HepG2 (cell line): ENCODE results near the gene BPIFA2. TPM values are rescaled to one million over a fixed set of nuclear protein-coding genes. Genes with fewer than 3 reads are reported as not detected.

ENCODE experiments used
- AHDC1 ChIP-seq: sonication (generic); formaldehyde crosslinking; IDR thresholded peaks from 2 replicates; pipeline ENCODE4 v1.5.1; 2020; ENCODE audit warnings: mild to moderate bottlenecking, missing genetic modification reagents, borderline replicate concordance
- BATF2 ChIP-seq: sonication (generic); formaldehyde crosslinking; IDR thresholded peaks from 2 replicates; pipeline ENCODE4 v1.8.0; 2022; ENCODE audit warnings: mild to moderate bottlenecking, missing genetic modification reagents, moderate library complexity
- GFI1 ChIP-seq: sonication (generic); formaldehyde crosslinking; IDR thresholded peaks from 2 replicates; pipeline ENCODE4 v1.5.0; 2020; ENCODE audit warnings: missing genetic modification reagents, mild to moderate bottlenecking, borderline replicate concordance
- MEF2D ChIP-seq: sonication (generic); formaldehyde crosslinking; IDR thresholded peaks from 2 replicates; pipeline ENCODE4 v1.5.1; 2020; ENCODE audit warnings: mild to moderate bottlenecking, missing genetic modification reagents
- MIXL1 ChIP-seq: IDR thresholded peaks from 2 replicates; pipeline ENCODE4 v1.6.1; 2016
- MLX ChIP-seq: IDR thresholded peaks from 2 replicates; pipeline ENCODE4 v1.6.1; 2016
- NR3C1 ChIP-seq: sonication (generic); formaldehyde crosslinking; IDR thresholded peaks from 2 replicates; pipeline ENCODE4 v1.4.0; 2020; ENCODE audit warnings: missing genetic modification reagents
- PREB ChIP-seq: sonication (generic); formaldehyde crosslinking; IDR thresholded peaks from 2 replicates; pipeline ENCODE4 v1.4.0; 2020; ENCODE audit warnings: missing genetic modification reagents
- RERE ChIP-seq: IDR thresholded peaks from 2 replicates; pipeline ENCODE4 v1.6.1; 2016; ENCODE audit warnings: low read depth, missing genetic modification reagents, missing compliant biosample characterization
- SOX6 ChIP-seq, 2 experiments: fragments of 450-650 bp in 1 of 2; sonication (generic) in 1 of 2; formaldehyde crosslinking in 1 of 2; IDR thresholded peaks; 2 replicates each; pipeline versions ENCODE4 v1.4.0 to v1.6.1; 2017 to 2020; ENCODE audit warnings: antibody characterized with exemption in 1 of 2, mild to moderate bottlenecking in 1 of 2, missing genetic modification reagents in 1 of 2
- TBX3 ChIP-seq: fragments of 450-650 bp; IDR thresholded peaks from 2 replicates; pipeline ENCODE4 v1.6.1; 2017; ENCODE audit warnings: antibody characterized with exemption, mild to moderate bottlenecking, inconsistent platforms, borderline replicate concordance
- ZMYM2 ChIP-seq: sonication (generic); formaldehyde crosslinking; IDR thresholded peaks from 2 replicates; pipeline ENCODE4 v1.8.0; 2022; ENCODE audit warnings: mild to moderate bottlenecking, missing genetic modification reagents
- ZNF138 ChIP-seq: sonication (generic); formaldehyde crosslinking; IDR thresholded peaks from 2 replicates; pipeline ENCODE4 v1.5.0; 2020; ENCODE audit warnings: mild to moderate bottlenecking, low read depth, missing genetic modification reagents
- ZNF234 ChIP-seq: sonication (generic); formaldehyde crosslinking; conservative IDR thresholded peaks from 2 replicates; pipeline ENCODE4 v1.5.1; 2020; ENCODE audit warnings: mild to moderate bottlenecking, missing genetic modification reagents
- ZNF331 ChIP-seq: sonication (generic); formaldehyde crosslinking; IDR thresholded peaks from 2 replicates; pipeline ENCODE4 v1.4.0; 2020; ENCODE audit warnings: missing genetic modification reagents
- polyA plus RNA-seq, 8 experiments: library from polyadenylated mRNA; depleted of rRNA in 3 of 8; stranded (reverse) in 7 of 8; unstranded in 1 of 8; fragments of >200 nt; fragmentation: Illumina TruSeq in 4 of 8; extraction: Trizol in 4 of 8; gene quantifications; 2 replicates each; pipeline versions ENCODE4 v1.2.1 to v1.2.3, GENCODE V29; 2011 to 2016; ENCODE audit warnings: low read depth in 4 of 8, missing spikeins in 1 of 8, mixed read lengths in 1 of 8; ENCODE audit not compliant: insufficient read depth in 1 of 8
- total RNA-seq, 5 experiments: library from RNA; depleted of rRNA; stranded (reverse); fragments of >200 nt; fragmentation: Illumina TruSeq; extraction: Trizol; gene quantifications; 2 replicates each; pipeline ENCODE4 v1.2.3, GENCODE V29; 2016; ENCODE audit warnings: low read depth in 1 of 5

Gene BPIFA2
- total and polyA plus RNA-seq, 2 of the 13 experiments (the other 11 are each of a cell fraction or from before 2014, with no cell fraction given): not detected

- TF ChIP-seq AHDC1 (CRISPR knock-in tag) (peak; percentile 79; the same call in 1 of the 2 replicates), PREB (no peak), ZNF234 (no peak), ZMYM2 (0 out of 2 replicates have a peak, but pooled peaks have one; percentile 46), NR3C1 (no peak), ZNF331 (CRISPR knock-in tag) (peak; percentile 38; the same call in 1 of the 2 replicates), SOX6 (IDR thresholded peaks at IDR 0.05) (no peak), SOX6 (CRISPR knock-in tag; IDR thresholded peaks at IDR 0.05) (peak; percentile 88), MLX (CRISPR knock-in tag) (0 out of 2 replicates have a peak, but pooled peaks have one; percentile 37), GFI1 (CRISPR knock-in tag) (0 out of 2 replicates have a peak, but pooled peaks have one; percentile 17), MEF2D (CRISPR knock-in tag) (0 out of 2 replicates have a peak, but pooled peaks have one; percentile 33), ZNF138 (CRISPR knock-in tag) (no peak), MIXL1 (CRISPR knock-in tag) (peak; percentile 45; the same call in 1 of the 2 replicates), BATF2 (no peak), TBX3 (no peak), RERE (CRISPR knock-in tag) (peak; percentile 45; the same call in 1 of the 2 replicates)
Measured at GRCh38 chr20:33127422-33128097, 40.4 kb upstream of the BPIFA2 start (continued).
